Cardiac muscle cell (in vitro differentiated cells and primary cell): ENCODE results near the gene CLIC6. TPM values are rescaled to one million over a fixed set of nuclear protein-coding genes. Genes with fewer than 3 reads are reported as not detected.

Source experiments
- DNase-seq, 2 donors: peaks; one replicate each; pipeline versions ENCODE4 v3.0.0 to v3.0.0-alpha.2; 2010 to 2017; ENCODE audit warnings: low read depth in 1 of 2, low spot score in 1 of 2
- H3K27ac ChIP-seq: fragments of 200-600 bp; sonication (generic); 2 replicates; pipeline ENCODE4 v1.5.1; 2016
- H3K27me3 ChIP-seq: fragments of 200-600 bp; sonication (generic); 2 replicates; pipeline ENCODE4 v1.6.0; 2016; ENCODE audit warnings: control low read depth
- H3K36me3 ChIP-seq: fragments of 200-600 bp; sonication (generic); 2 replicates; pipeline ENCODE4 v1.5.1; 2016; ENCODE audit warnings: control low read depth
- H3K4me1 ChIP-seq: fragments of 200-600 bp; sonication (generic); 2 replicates; pipeline ENCODE4 v1.8.1; 2017; ENCODE audit warnings: low read depth, mild to moderate bottlenecking, mixed run types
- H3K4me3 ChIP-seq: fragments of 200-600 bp; sonication (generic); 2 replicates; pipeline ENCODE4 v1.5.1; 2016; ENCODE audit warnings: mild to moderate bottlenecking
- H3K9me3 ChIP-seq: fragments of 200-600 bp; sonication (generic); 2 replicates; pipeline ENCODE4 v1.5.1; 2017; ENCODE audit warnings: low read depth, mild to moderate bottlenecking, control low read depth
- CTCF ChIP-seq: IDR thresholded peaks from 2 replicates; pipeline ENCODE4 v1.5.1; 2012; ENCODE audit warnings: low read depth, mild to moderate bottlenecking, low read length
- polyA plus RNA-seq: library from polyadenylated mRNA; unstranded; fragments of >200 nt; fragmentation: Nextera tagmentation; extraction: Ambion mirVana; gene quantifications from 2 replicates; pipeline ENCODE4 v1.2.1, GENCODE V29; 2016
- total RNA-seq: library from RNA; depleted of rRNA; stranded (reverse); fragments of >200 nt; gene quantifications from 2 replicates; pipeline ENCODE4 v1.2.3, GENCODE V29; 2016

The CLIC6 gene
- total and polyA plus RNA-seq, 2 experiments from 2014 or later = not detected

GRCh38 chr21:34690041-34690792 lies 21.4 kb downstream of the CLIC6 start:
- no peak for TF ChIP-seq CTCF
- Histone ChIP-seq H3K27me3 (peaks cover 39% of the 10 kb centered on the region), H3K4me1 (no peaks in the 10 kb centered on the region), H3K27ac (no peak overlapping the region), H3K4me3 (no peak overlapping the region), H3K36me3 (no peaks in the 10 kb centered on the region), H3K9me3 (no peaks in the 10 kb centered on the region)
- no peak for DNase-seq

- Histone ChIP-seq H3K9me3 (no peaks in the 10 kb centered on the region), H3K4me3 (no peak overlapping the region), H3K27ac (no peak overlapping the region), H3K36me3 (no peaks in the 10 kb centered on the region), H3K27me3 (peaks cover 39% of the 10 kb centered on the region), H3K4me1 (no peaks in the 10 kb centered on the region)
- DNase-seq = no peak
- TF ChIP-seq CTCF = no peak
Measured at GRCh38 chr21:34690793-34691175, 22.0 kb downstream of the CLIC6 start.

GRCh38 chr21:34691390-34692032 lies 22.7 kb downstream of the CLIC6 start:
- Histone ChIP-seq H3K27ac (no peak overlapping the region), H3K4me1 (no peaks in the 10 kb centered on the region), H3K4me3 (no peak overlapping the region), H3K27me3 (peaks cover 39% of the 10 kb centered on the region), H3K36me3 (no peaks in the 10 kb centered on the region), H3K9me3 (no peaks in the 10 kb centered on the region)
- no peak for DNase-seq
- TF ChIP-seq CTCF = no peak

- Histone ChIP-seq H3K4me3 (no peak overlapping the region), H3K9me3 (no peaks in the 10 kb centered on the region)
- no peak for DNase-seq
Measured at GRCh38 chr21:34692458-34693020, 23.7 kb downstream of the CLIC6 start.

More at GRCh38 chr21:34692458-34693020, 23.7 kb downstream of the CLIC6 start:
- Histone ChIP-seq H3K27me3 (peaks cover 39% of the 10 kb centered on the region), H3K27ac (no peak overlapping the region), H3K4me1 (no peaks in the 10 kb centered on the region), H3K36me3 (no peaks in the 10 kb centered on the region)
- TF ChIP-seq CTCF = no peak
